ENCODE results near the gene NR2F1-AS1.

DNA sequence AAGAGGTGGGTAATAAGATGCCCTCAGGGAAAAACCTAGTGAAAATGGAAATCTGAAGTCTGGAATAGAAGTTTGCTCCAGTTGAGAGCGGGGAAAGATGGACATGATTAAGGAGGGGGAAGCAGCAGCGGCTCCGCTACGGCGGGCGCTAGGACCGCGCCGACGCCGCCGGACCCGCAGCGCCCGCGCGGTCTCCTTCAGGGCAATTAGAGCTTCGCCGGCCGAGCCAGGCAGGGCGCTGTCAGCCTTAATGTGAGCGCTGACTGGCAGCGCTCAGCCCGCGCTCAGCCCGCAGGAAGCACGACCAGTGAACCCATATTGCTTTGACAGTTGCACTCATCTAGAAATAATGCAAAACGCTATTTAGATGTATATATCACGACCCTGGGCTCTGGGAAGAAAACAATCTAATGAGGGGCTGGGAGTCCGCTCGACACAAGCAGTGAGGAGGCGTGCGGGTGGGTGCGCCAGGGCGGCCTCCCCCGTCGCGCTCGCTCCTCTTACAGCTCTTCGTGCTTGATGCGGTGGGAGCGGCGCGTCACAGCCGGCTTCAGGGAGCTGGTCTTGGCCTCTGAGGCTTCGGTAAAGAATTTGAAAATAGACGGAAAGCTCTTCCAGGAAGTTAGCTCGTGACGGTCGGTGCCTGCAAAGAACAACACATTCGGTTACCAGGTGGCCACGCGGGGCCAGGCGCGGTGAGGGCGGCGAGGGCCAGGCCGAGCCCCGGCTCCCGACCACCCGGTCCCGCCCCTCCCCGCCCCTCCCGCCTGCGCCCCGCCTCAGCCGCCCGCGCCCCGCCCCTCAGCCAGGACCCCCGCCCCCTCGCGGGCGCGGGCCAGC lies 39.7 kb upstream of the NR2F1-AS1 start:
- TF ChIP-seq, protein P1, sequence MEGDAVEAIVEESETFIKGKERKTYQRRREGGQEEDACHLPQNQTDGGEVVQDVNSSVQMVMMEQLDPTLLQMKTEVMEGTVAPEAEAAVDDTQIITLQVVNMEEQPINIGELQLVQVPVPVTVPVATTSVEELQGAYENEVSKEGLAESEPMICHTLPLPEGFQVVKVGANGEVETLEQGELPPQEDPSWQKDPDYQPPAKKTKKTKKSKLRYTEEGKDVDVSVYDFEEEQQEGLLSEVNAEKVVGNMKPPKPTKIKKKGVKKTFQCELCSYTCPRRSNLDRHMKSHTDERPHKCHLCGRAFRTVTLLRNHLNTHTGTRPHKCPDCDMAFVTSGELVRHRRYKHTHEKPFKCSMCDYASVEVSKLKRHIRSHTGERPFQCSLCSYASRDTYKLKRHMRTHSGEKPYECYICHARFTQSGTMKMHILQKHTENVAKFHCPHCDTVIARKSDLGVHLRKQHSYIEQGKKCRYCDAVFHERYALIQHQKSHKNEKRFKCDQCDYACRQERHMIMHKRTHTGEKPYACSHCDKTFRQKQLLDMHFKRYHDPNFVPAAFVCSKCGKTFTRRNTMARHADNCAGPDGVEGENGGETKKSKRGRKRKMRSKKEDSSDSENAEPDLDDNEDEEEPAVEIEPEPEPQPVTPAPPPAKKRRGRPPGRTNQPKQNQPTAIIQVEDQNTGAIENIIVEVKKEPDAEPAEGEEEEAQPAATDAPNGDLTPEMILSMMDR (IDR thresholded peaks at IDR 0.05): peak in 1 of 4 experiments; percentile 28
- peak; percentile 9 for TF ChIP-seq POLR2AphosphoS5 (IDR thresholded peaks at IDR 0.05)
